Measurements from ENCODE around the gene OVCH2. TPM values are rescaled to one million over a fixed set of nuclear protein-coding genes. Genes with fewer than 3 reads are reported as not detected.

The OVCH2 gene
- total RNA-seq, 2 experiments from 2014 or later = not detected

DNA sequence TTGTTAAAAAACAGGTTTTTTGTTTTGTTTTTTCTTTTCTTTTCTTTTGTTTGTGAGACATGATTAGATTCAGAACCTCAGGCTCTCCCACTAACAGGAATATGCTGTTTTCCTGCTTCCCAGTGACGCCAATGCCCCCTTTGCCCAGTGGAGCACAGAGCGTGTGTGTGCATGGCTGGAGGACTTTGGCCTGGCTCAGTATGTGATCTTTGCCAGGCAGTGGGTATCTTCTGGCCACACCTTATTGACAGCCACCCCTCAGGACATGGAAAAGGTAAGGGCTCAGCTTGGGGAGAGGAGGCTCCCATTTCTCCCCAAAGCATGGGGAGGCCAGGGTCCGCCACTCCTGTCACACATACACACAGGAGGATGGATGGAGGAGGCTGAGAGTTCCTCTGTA is 58.0 kb downstream of the OVCH2 start:
- CTCF ChIA-PET = no interaction called here
- Mint-ChIP-seq H3K27ac (no peak overlapping the region), H3K36me3 (ENCODE audit: low read depth) (peaks cover 12% of the 10 kb centered on the region), H3K4me1 (no peaks in the 10 kb centered on the region), H3K9me3 (no peaks in the 10 kb centered on the region), H3K4me3 (no peak overlapping the region), H3K27me3 (no peaks in the 10 kb centered on the region)
- POLR2A ChIA-PET = no interaction called here
- DNase-seq = no peak

GRCh38 chr11:7646866-7647265 is 59.4 kb downstream of the OVCH2 start:
- Mint-ChIP-seq H3K4me3 (no peak overlapping the region), H3K36me3 (ENCODE audit: low read depth) (peaks cover 13% of the 10 kb centered on the region), H3K27ac (no peak overlapping the region), H3K9me3 (no peaks in the 10 kb centered on the region), H3K4me1 (no peaks in the 10 kb centered on the region), H3K27me3 (no peaks in the 10 kb centered on the region)
- CTCF ChIA-PET = no interaction called here
- DNase-seq = no peak
- POLR2A ChIA-PET = no interaction called here

DNA sequence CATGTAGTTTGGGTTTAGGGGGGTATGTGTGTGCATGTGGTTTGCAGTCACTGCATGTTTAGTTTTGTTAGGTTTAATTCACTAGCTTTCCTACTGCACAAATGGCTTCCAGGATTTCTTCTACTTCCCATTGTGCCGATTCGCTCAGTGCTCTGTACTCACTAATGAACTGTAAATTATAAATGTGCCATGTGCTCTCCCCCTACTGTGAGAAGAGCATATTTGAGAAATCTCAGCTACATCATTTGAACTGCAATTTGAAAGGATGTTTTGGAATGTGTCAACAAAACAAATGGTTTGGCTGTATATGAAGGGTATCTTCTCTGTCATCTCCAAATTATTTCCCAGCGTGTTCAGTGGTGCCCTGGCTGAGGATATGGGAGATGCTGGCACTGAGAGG is 61.1 kb downstream of the OVCH2 start:
- H3K9me3 Mint-ChIP-seq = no peaks in the 10 kb centered on the region
- H3K27ac Mint-ChIP-seq = no peak overlapping the region
- H3K4me1 Mint-ChIP-seq = no peaks in the 10 kb centered on the region
- H3K4me3 Mint-ChIP-seq = no peak overlapping the region
- ChIA-PET POLR2A (no interaction called here), CTCF (interaction anchor here (0.5 kb wide), 1 partner anchor 417 kb away, joined by 3 read pairs; no protein-coding TSS in a partner anchor)
- peaks cover 7% of the 10 kb centered on the region for H3K36me3 Mint-ChIP-seq (ENCODE audit: low read depth)
- DNase-seq = no peak
- H3K27me3 Mint-ChIP-seq = no peaks in the 10 kb centered on the region

GRCh38 chr11:7643314-7643713 is 63.0 kb downstream of the OVCH2 start:
- H3K27ac Mint-ChIP-seq = no peak overlapping the region
- H3K4me1 Mint-ChIP-seq = no peaks in the 10 kb centered on the region
- no peaks in the 10 kb centered on the region for H3K27me3 Mint-ChIP-seq
- no peak overlapping the region for H3K4me3 Mint-ChIP-seq
- no peaks in the 10 kb centered on the region for H3K9me3 Mint-ChIP-seq
- DNase-seq = no peak
- ChIA-PET CTCF (interaction anchor here (0.5 to 1.2 kb wide), 3 partner anchors 14 to 652 kb away, joined by 3 to 4 read pairs (median 3); no protein-coding TSS in a partner anchor), POLR2A (no interaction called here)
- peaks cover 4% of the 10 kb centered on the region for H3K36me3 Mint-ChIP-seq (ENCODE audit: low read depth)

DNA sequence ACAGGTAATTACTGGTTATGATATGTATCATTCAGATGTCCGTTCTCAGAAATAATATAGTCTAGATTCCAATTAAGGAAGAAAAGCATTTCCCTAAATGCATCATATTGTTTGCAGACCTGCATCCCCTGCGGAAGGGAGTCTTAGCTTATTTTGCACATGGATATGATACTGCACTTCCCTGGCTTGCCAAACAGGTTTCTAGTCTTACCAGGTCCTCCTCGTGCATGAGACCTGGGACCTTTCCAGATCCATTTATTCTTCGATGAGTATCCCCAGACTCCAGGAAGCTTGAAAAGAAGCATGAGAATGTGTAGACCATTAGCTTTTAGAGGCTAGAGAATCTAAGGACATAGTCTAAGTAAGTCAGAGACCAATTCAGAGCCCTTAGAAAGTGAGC is 63.5 kb downstream of the OVCH2 start:
- no peaks in the 10 kb centered on the region for H3K4me1 Mint-ChIP-seq
- H3K27ac Mint-ChIP-seq = no peak overlapping the region
- DNase-seq = no peak
- ChIA-PET POLR2A (no interaction called here), CTCF (interaction anchor here (0.5 to 1.2 kb wide), 3 partner anchors 14 to 652 kb away, joined by 3 to 4 read pairs (median 3); no protein-coding TSS in a partner anchor)
- no peaks in the 10 kb centered on the region for H3K27me3 Mint-ChIP-seq
- H3K36me3 Mint-ChIP-seq (ENCODE audit: low read depth) = peaks cover 4% of the 10 kb centered on the region
- no peak overlapping the region for H3K4me3 Mint-ChIP-seq
- no peaks in the 10 kb centered on the region for H3K9me3 Mint-ChIP-seq

GRCh38 chr11:7640816-7641215 is 65.5 kb downstream of the OVCH2 start:
- no peak for DNase-seq
- Mint-ChIP-seq H3K4me1 (no peaks in the 10 kb centered on the region), H3K36me3 (ENCODE audit: low read depth) (peaks cover 4% of the 10 kb centered on the region), H3K9me3 (no peaks in the 10 kb centered on the region), H3K27me3 (no peaks in the 10 kb centered on the region), H3K4me3 (no peak overlapping the region), H3K27ac (no peak overlapping the region)
- CTCF ChIA-PET = no interaction called here
- POLR2A ChIA-PET = no interaction called here

DNA sequence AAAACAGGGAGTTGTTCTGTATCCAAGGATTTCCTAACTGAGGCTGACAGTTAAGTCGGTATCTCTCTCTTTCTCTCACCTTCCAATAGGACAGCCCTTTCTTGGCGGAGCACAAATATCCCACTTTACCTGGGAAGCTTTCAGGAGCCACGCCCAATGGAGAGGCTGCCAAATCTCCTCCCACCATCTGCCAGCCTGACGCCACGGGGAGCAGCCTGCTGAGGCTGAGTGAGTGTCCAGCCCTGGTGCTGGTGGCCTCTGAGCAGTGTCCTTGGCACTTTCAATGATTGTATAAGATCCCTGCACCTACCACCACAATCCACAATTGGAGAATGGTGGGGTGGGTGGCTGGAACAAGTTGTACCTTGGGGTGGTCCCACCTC is 66.6 kb downstream of the OVCH2 start:
- DNase-seq = no peak
- H3K36me3 Mint-ChIP-seq (ENCODE audit: low read depth) = peaks cover 4% of the 10 kb centered on the region
- H3K4me3 Mint-ChIP-seq = no peak overlapping the region
- H3K4me1 Mint-ChIP-seq = no peaks in the 10 kb centered on the region
- CTCF ChIA-PET = interaction anchor here (1.2 to 2.0 kb wide), 2 partner anchors 12 to 20 kb away, joined by 5 to 7 read pairs; no protein-coding TSS in a partner anchor
- no peaks in the 10 kb centered on the region for H3K9me3 Mint-ChIP-seq
- H3K27ac Mint-ChIP-seq = no peak overlapping the region
- no peaks in the 10 kb centered on the region for H3K27me3 Mint-ChIP-seq
- POLR2A ChIA-PET = no interaction called here

Other genes starting within 250 kb of the OVCH2 start
- not detected for gene OLFML1, start 221.0 kb downstream of the OVCH2 start, total RNA-seq
- 10 to 100 TPM; 33.1 to 34.7 TPM for gene PPFIBP2, start 192.5 kb downstream of the OVCH2 start, total RNA-seq
- gene CYB5R2, start 33.0 kb downstream of the OVCH2 start, total RNA-seq = under 1 TPM; 0.33 to 0.82 TPM
- gene OR5P2, start 90.5 kb upstream of the OVCH2 start, total RNA-seq = not detected
- not detected for gene OR5P3, start 124.4 kb upstream of the OVCH2 start, total RNA-seq
- not detected for gene OR10A6, start 224.8 kb upstream of the OVCH2 start, total RNA-seq
- gene OR10A3, start 235.2 kb upstream of the OVCH2 start, total RNA-seq = not detected